ENCODE data around the gene ZNF219.

ZNF219 gene

DNA sequence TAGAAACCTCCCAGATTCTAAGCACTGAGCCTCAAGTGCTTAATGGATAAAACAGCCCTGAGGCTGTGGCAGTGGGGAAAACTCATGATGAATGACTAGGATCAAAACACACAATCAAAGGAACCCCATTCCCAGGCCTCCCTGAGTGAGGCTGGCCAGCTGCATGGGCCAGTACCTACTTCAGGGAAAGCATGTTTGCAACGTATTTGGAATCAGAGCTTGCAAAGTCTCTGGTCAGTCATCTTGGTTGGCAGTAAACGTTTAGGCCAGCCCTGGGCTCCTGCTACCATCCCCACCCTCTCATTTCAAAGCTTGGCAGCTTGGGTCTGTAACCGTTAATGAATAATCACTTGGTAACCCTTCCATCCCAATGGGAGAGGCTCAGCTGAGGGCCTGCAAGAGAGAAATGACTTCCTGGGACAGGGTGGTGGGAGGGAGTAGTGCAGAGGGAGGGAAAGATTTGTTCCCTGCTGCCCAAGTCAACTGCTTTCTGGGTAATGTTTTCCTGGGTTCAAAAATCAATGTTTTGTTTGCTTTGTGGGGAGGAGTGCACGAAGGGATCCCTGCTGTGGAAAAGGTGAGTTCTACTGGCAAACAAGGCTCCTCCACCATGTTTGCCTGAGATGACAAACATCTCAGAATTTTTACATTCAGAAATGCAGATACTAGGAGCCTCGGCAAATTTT, 42.9 kb downstream of the ZNF219 start:
- TF ChIP-seq, protein P1, sequence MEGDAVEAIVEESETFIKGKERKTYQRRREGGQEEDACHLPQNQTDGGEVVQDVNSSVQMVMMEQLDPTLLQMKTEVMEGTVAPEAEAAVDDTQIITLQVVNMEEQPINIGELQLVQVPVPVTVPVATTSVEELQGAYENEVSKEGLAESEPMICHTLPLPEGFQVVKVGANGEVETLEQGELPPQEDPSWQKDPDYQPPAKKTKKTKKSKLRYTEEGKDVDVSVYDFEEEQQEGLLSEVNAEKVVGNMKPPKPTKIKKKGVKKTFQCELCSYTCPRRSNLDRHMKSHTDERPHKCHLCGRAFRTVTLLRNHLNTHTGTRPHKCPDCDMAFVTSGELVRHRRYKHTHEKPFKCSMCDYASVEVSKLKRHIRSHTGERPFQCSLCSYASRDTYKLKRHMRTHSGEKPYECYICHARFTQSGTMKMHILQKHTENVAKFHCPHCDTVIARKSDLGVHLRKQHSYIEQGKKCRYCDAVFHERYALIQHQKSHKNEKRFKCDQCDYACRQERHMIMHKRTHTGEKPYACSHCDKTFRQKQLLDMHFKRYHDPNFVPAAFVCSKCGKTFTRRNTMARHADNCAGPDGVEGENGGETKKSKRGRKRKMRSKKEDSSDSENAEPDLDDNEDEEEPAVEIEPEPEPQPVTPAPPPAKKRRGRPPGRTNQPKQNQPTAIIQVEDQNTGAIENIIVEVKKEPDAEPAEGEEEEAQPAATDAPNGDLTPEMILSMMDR (conservative IDR thresholded peaks at IDR 0.05; ENCODE audit: low read length) = no peak
- no peak for TF ChIP-seq EZH2phosphoT487 (IDR thresholded peaks at IDR 0.05; ENCODE audit: borderline replicate concordance)
- H3K79me2 ChIP-seq (ENCODE audit: insufficient read depth, low read length) = no peaks in the 10 kb centered on the region
- no peaks in the 10 kb centered on the region for H3K36me3 ChIP-seq (ENCODE audit: insufficient read depth, low read length)
- peaks cover 12% of the 10 kb centered on the region for H3K4me1 ChIP-seq (ENCODE audit: insufficient read depth, low read length, poor library complexity, severe bottlenecking)
- no peaks in the 10 kb centered on the region for H3K9me2 ChIP-seq (replicated peaks; ENCODE audit: low read depth, low read length)
- H3K9me3 ChIP-seq (ENCODE audit: insufficient read depth, low read depth, low read length) = no peaks in the 10 kb centered on the region
- no peak overlapping the region; the same call in 1 of the 2 replicates for H2AFZ ChIP-seq (ENCODE audit: low read length)
- H3K27me3 ChIP-seq (ENCODE audit: insufficient read depth, low read length, poor library complexity, severe bottlenecking) = no peaks in the 10 kb centered on the region
- H3K4me2 ChIP-seq (ENCODE audit: low read depth, low read length, poor library complexity, severe bottlenecking) = no peak overlapping the region
- no peaks in the 10 kb centered on the region for H3F3A ChIP-seq (ENCODE audit: low read depth)
- no peak overlapping the region for H3K9ac ChIP-seq (ENCODE audit: low read depth, low read length, poor library complexity, severe bottlenecking)
- no peaks in the 10 kb centered on the region for H4K20me1 ChIP-seq (ENCODE audit: insufficient read depth, low read length, poor library complexity, severe bottlenecking)
- no peak overlapping the region for H3K4me3 ChIP-seq (ENCODE audit: low read length, poor library complexity, severe bottlenecking)

DNA sequence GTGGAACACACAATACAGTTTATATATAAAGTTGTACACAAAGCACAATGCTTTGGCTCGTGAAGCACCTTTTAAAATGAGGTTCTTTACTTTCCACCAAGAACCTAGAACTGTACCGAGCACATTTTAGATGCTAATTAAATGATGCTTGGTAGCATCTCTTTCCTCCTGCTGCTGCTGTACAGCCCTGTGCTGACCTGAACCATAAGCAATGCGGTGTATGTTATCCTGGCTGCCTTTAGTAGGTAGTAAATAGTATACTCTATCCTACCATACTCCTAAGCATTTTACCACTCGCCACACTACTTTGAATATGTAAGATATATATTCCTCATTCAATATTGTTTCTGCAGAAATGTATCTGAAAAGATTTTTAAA, 43.7 kb downstream of the ZNF219 start:
- TF ChIP-seq, protein P1 (conservative IDR thresholded peaks at IDR 0.05; ENCODE audit: low read length) = no peak
- no peak for TF ChIP-seq EZH2phosphoT487 (IDR thresholded peaks at IDR 0.05; ENCODE audit: borderline replicate concordance)
- Histone ChIP-seq H3K4me1 (ENCODE audit: insufficient read depth, low read length, poor library complexity, severe bottlenecking) (peaks cover 12% of the 10 kb centered on the region), H3K9ac (ENCODE audit: low read depth, low read length, poor library complexity, severe bottlenecking) (peak overlapping the region; percentile 1)

DNA sequence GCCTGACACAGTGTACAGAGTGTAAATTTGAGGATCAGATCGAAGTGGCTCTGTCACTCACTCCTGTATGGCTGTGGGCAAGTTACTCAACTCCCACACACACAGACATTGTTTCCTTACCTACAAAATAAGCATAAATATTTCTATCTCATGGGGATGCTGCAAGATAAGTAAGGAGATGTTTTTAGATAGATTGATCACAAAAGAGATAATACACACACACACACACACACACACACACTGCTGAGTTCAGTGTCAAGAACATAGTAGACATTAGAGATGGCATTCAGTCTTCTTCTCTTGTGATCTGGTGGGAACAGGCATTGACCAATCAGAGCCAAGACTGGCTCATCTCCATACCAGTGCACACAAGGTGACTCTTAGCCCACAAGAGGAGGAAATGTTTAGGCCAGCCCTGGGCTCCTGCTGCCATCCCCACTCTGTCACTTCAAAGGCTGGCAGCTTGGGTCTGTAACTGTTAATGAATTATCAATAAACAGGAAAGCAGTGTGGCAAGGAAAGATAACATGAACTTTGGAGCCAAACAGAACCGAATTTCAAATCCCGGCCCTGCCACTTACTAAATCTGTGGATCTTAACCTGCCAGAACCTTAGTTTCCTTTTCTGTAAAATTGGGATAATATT, 44.2 kb downstream of the ZNF219 start:
- no peaks in the 10 kb centered on the region for H3F3A ChIP-seq (ENCODE audit: low read depth)
- H3K4me3 ChIP-seq (ENCODE audit: low read length, poor library complexity, severe bottlenecking) = no peak overlapping the region
- H3K27me3 ChIP-seq (ENCODE audit: insufficient read depth, low read length, poor library complexity, severe bottlenecking) = no peaks in the 10 kb centered on the region
- H3K36me3 ChIP-seq (ENCODE audit: insufficient read depth, low read length) = no peaks in the 10 kb centered on the region
- H3K9ac ChIP-seq (ENCODE audit: low read depth, low read length, poor library complexity, severe bottlenecking) = peak overlapping the region; percentile 1
- H3K79me2 ChIP-seq (ENCODE audit: insufficient read depth, low read length) = no peaks in the 10 kb centered on the region
- TF ChIP-seq, protein P1 (conservative IDR thresholded peaks at IDR 0.05; ENCODE audit: low read length) = no peak
- TF ChIP-seq EZH2phosphoT487 (IDR thresholded peaks at IDR 0.05; ENCODE audit: borderline replicate concordance) = no peak
- H3K4me2 ChIP-seq (ENCODE audit: low read depth, low read length, poor library complexity, severe bottlenecking) = no peak overlapping the region
- H3K4me1 ChIP-seq (ENCODE audit: insufficient read depth, low read length, poor library complexity, severe bottlenecking) = peaks cover 12% of the 10 kb centered on the region
- H4K20me1 ChIP-seq (ENCODE audit: insufficient read depth, low read length, poor library complexity, severe bottlenecking) = no peaks in the 10 kb centered on the region
- H3K9me2 ChIP-seq (replicated peaks; ENCODE audit: low read depth, low read length) = no peaks in the 10 kb centered on the region
- H3K9me3 ChIP-seq (ENCODE audit: insufficient read depth, low read depth, low read length) = no peaks in the 10 kb centered on the region
- peak overlapping the region; percentile 51; the same call in 1 of the 2 replicates for H2AFZ ChIP-seq (ENCODE audit: low read length)

More for the DNA sequence above, 43.7 kb downstream of the ZNF219 start:
- no peaks in the 10 kb centered on the region for H4K20me1 ChIP-seq (ENCODE audit: insufficient read depth, low read length, poor library complexity, severe bottlenecking)
- H3K79me2 ChIP-seq (ENCODE audit: insufficient read depth, low read length) = no peaks in the 10 kb centered on the region
- H3K9me2 ChIP-seq (replicated peaks; ENCODE audit: low read depth, low read length) = no peaks in the 10 kb centered on the region
- H3K27me3 ChIP-seq (ENCODE audit: insufficient read depth, low read length, poor library complexity, severe bottlenecking) = no peaks in the 10 kb centered on the region
- no peaks in the 10 kb centered on the region for H3K36me3 ChIP-seq (ENCODE audit: insufficient read depth, low read length)
- H2AFZ ChIP-seq (ENCODE audit: low read length) = no peak overlapping the region
- no peaks in the 10 kb centered on the region for H3K9me3 ChIP-seq (ENCODE audit: insufficient read depth, low read depth, low read length)
- no peaks in the 10 kb centered on the region for H3F3A ChIP-seq (ENCODE audit: low read depth)
- no peak overlapping the region for H3K4me2 ChIP-seq (ENCODE audit: low read depth, low read length, poor library complexity, severe bottlenecking)
- no peak overlapping the region for H3K4me3 ChIP-seq (ENCODE audit: low read length, poor library complexity, severe bottlenecking)

All from Loucy (cell line).